Activated CD8-positive, alpha-beta memory T cell treated with anti-CD3 and anti-CD28 coated beads, Interleukin-2, amount 50 U/mL, for 4 hours (primary cell): ENCODE measurements around the gene SH3TC1.

Experiments used
- DNase-seq: peaks from one replicate; pipeline ENCODE4 v3.0.0-alpha.2; 2020

SH3TC1 gene

DNA sequence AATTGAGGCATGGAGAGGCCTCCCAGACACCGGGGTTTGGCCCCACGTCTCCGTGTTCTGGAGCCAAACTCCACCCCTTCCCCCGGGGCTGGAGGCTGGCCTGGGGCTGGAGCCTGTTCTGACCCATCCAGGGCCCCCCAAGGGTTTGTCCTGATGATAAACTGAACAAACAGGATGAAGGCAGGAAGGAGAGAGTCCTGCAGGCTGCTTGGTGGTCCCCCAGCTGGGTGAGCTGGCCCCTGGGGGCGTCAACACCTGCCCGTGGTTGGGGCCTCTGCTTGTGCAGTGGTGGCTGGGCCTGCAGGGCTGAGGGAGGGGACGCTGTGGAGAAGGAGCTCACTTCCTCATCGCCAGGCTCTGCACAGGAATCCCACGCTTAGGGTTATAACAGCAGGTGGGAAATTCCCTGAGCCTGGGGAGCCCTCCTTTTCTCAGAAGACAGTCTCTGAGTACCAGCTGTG, 2.3 kb downstream of the SH3TC1 start:
- DNase-seq = peak; percentile 28

DNA sequence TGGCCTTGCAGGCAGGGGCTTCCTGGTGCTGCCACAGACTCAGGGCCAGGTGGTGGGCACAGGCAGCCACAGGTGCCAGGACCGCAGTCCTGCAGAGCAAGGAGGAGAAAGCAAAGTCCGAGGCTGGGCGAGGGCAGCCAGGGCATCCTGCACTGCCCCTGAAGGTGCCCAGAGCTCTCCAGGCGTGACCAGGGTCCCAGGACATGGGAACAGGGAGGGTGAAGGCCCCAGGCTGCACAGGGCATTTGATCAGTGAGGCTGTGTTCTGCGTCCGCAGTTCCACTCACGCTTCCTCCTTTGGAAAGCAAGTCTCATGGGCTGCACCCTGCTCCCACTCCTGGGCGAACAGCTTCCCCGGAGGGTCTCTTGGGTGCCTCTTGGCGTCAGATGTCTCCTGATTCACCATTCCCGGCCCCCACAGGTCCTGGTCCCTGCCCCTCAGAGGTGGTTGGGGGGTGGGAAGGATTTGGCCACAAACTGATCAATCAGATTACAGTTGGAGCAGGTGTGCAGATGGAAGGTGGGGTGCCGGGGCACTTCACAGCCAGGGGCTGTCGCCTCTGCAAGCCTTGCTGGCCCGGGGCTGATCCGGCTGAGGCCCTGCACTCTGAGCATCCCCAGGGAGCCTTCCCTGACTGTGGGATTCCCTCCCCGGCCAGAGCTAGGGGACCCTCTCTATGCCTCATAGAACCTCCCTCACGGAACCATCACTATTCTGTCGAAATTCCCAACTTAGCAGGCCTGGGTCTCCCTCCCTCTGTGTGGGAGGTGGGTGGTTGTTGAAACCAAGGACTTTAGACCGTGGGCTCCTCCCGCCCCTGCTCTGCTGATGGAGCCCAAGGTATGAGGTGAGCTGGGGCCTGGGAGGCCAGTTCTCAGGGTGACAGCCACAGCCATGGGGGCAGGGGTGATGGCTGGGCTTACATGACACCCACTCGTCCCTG, 3.3 kb downstream of the SH3TC1 start:
- DNase-seq = no peak

GRCh38 chr4:8203052-8203401, 3.9 kb downstream of the SH3TC1 start:
- no peak for DNase-seq

- DNase-seq = no peak
Measured at GRCh38 chr4:8203817-8204216, 4.7 kb downstream of the SH3TC1 start.

DNA sequence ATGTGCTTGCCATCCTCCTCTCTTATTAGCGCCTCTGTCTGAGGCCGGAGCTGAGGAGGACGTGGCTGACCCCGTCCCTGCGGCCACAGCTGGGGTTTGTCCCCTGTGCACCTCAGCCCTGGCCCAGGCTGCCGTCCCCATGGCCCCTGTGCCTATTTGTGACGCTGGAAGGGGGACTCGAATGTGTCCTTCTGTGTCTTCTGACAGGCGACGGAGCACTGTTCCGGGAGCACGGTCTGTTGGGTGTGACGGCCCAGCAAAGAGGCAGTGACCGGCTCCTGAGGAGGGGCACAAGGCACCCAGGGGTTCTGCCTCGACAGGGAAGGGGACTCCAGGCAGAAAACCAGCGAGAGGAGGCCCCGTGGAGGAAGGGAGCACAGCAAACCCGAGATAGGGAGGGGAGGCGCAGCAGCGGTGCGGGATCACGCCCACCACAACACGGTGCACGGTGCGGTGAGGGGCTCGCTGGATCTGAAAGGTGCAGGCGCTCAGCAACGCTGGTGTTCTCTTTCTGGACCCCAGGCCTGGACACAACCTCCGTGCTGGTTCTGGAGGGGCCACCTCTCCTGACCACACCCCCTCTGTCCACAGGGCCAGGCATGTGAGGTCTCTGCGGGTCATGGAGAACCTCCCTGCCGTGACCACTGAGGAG, 5.6 kb downstream of the SH3TC1 start:
- no peak for DNase-seq

GRCh38 chr4:8205241-8205707, 6.2 kb downstream of the SH3TC1 start:
- DNase-seq = no peak

GRCh38 chr4:8205749-8206611, 6.9 kb downstream of the SH3TC1 start:
- DNase-seq = no peak

DNA sequence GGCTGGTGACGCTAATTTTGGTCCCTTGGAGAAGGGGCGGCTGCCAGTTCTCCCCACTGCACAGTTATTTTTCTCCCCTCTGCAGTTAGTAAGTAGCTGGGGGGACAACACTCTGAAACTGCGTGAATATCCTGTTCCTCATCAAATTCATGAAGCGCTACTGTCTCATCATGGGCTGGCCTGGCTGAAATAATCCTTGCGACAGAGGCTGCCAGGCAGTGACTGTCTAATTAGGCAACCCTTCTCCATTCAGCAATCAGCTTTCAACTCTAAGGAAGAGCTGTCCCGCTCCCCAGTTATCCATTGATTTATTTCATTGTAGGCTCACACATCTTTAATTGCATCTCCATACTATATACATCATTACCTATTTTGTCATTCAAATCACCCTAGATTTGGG, 8.2 kb downstream of the SH3TC1 start:
- no peak for DNase-seq

DNA sequence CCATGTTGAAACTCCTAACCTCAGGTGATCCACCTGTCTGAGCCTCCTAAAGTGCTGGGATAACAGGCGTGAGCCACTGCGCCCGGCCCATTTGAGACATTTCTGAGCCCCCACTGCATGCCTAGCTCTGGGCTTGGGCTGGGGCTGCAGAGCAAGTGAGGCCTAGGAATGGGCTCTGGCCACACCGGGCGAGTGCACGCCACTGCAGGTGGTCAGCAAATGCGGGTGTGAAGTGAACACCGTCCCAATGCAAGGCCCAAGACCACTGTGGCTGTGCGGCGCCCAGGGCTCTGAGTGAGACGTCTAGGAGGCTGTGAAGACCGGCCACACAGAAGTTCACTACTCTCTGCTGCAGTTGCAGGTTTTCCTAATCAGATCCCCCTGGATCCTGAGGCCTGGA, 9.5 kb downstream of the SH3TC1 start:
- DNase-seq = no peak

DNA sequence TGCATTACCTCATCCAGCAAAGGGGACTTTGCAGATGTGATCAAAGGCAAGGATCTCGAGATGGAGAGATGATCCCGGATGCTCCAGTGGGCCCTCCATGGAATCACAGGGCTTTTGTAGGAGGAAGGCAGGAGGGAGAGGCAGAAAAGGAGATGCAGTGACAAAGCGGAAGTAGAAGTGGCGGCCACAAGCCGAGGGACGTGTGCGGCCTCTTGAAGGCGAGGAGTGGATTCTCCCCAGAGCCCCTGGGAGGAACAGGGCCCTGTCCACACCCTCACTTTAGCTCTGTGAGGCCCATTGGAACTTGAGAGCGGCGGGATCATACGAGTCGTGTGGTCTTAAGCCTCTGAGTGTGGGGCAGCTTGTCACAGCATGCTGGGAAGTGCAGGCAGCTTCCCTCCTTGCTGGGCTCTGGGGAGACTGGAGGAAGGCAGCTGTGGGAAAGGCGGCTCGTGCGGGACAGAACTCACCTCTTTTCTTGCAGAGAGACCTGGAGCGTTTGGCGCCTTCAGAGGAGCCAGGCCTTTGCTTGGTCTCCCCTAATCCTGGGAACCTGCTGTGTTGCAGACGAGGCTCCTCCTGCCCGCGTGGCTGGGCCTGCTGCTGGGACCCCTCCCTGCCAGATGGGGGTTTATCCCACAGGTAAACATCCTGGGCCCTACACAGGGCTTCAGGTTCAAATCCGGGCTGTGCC, 10.2 kb downstream of the SH3TC1 start:
- DNase-seq = no peak

GRCh38 chr4:8210010-8210409, 10.9 kb downstream of the SH3TC1 start:
- no peak for DNase-seq

DNA sequence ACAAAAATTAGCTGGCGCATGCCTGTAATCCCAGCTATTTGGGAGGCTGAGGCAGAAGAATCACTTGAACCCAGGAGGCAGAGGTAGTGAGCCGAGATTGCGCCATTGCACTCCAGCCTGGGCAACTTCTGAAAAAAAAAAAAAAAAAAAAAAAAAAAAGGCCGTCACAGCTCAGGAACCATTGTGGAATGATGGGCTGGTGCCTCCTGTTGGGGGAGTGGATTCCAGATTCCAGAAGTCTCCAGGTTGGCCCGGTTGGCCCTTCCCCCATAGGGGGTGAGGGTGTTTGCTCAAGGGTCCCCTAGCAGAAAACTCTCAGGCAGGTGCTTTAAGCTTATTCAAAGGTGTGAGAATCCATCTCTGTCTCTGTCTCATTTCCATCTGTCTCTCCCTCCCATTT, 11.5 kb downstream of the SH3TC1 start:
- no peak for DNase-seq

- DNase-seq = no peak
Measured at GRCh38 chr4:8211251-8211650, 12.2 kb downstream of the SH3TC1 start.

DNA sequence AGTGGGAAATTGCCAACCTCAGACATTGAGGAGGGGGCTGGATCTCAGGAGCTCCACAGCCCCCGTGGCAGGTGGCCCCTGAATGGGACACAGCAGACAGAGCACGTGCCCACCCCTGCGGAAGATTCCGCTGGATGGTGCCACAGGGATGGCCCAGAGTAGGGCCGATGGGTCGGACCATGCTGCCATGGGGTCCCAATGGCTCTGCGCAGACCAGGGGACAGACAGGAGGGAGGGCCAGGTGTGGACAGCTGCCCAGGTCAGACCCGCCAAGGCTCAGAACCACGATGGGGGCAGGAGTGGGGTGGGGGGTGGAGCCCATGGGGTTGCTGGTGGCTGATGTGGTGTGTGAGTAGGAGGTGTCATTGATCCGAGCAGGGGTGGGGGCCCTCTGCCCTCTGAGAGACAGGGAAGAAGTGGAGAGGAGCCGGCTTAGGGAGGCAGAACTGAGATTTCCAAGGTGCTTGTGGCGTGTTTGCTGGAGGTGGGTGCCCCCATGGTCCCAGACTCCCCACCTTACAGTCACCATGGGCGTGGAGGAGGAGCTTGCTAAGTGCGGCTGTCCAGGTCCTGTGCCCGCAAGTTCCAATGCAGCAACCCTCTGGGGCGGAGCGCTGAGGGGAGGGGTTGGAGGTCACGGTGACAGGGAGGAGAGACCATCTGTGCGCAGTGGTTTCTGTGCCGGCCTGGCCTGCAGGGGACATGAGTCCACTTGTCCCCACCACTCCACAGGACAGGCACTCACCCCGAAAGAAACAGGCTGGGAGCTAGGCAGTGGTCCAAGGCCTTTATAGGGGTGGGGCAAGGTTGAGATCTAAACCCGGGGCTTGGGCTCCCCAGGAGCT, 12.9 kb downstream of the SH3TC1 start:
- no peak for DNase-seq

GRCh38 chr4:8212622-8213021, 13.5 kb downstream of the SH3TC1 start:
- no peak for DNase-seq

- DNase-seq = no peak
Measured at GRCh38 chr4:8213121-8213520, 14.0 kb downstream of the SH3TC1 start.

GRCh38 chr4:8214136-8214535, 15.0 kb downstream of the SH3TC1 start:
- DNase-seq = no peak

DNA sequence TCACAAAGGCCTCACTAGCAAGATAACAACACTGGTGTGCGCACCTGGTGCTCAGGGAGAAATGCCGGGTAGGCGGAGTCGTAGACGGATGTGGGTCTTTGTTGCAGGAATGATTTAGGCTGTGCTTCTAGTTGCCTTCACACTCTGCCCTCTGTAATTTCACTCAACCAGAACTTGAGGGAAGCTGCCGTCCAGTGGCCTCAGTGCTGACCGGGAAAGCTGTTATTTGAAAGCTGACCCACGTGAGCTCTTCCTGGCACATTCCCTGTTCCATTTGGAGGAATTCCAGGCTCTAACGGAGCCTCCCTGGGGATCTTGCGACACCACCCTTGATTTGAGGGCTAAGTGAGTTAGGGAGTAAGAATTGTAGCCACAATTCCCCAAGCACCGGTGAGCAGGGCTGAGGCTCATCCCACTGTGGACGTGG, 15.9 kb downstream of the SH3TC1 start:
- no peak for DNase-seq

GRCh38 chr4:8215641-8216442, 16.8 kb downstream of the SH3TC1 start:
- no peak for DNase-seq

GRCh38 chr4:8216443-8217245, 17.6 kb downstream of the SH3TC1 start:
- no peak for DNase-seq
